MCF 10A (cell line): ENCODE results near the gene ARHGAP45. TPM values are rescaled to one million over a fixed set of nuclear protein-coding genes. Genes with fewer than 3 reads are reported as not detected.
"Not testable (repeated sequence)": the region's sequence is repeated elsewhere in the genome, so short reads cannot be mapped to it uniquely, and the experiment has no call there.

Experiments used
- BruUV-seq: library from RNA; stranded (reverse); fragments of 400-500 nt; replicated peaks from 2 replicates; lab custom pipeline; 2021; lab: Mats Ljungman, UMichigan
- CTCF ChIA-PET: fragments of 300-600 bp; sonication (Branson Sonifier 250); formaldehyde crosslinking; extraction: SDS; loops from one replicate; lab custom pipeline; 2021; ENCODE audit warnings: antibody characterized with exemption, inconsistent platforms; lab: Yijun Ruan, JAX
- POLR2A ChIA-PET: fragments of 300-600, 350-650 bp; sonication (Branson Sonifier 250); formaldehyde crosslinking; extraction: SDS; loops from one replicate; lab custom pipeline; 2020; ENCODE audit warnings: antibody characterized with exemption, inconsistent platforms; lab: Yijun Ruan, JAX
- DNase-seq: peaks from one replicate; pipeline ENCODE4 v3.0.0-alpha.2; 2018; ENCODE audit not compliant: unreplicated experiment
- H3K27ac Mint-ChIP-seq: one replicate; pipeline ENCODE4 v1.8.0; 2022; ENCODE audit warnings: mild to moderate bottlenecking, low read depth, mixed read lengths; ENCODE audit not compliant: unreplicated experiment
- H3K27me3 Mint-ChIP-seq: one replicate; pipeline ENCODE4 v1.8.0; 2022; ENCODE audit warnings: mixed read lengths; ENCODE audit not compliant: insufficient read depth, unreplicated experiment
- H3K36me3 Mint-ChIP-seq: one replicate; pipeline ENCODE4 v1.8.0; 2022; ENCODE audit warnings: mild to moderate bottlenecking, moderate library complexity, mixed read lengths; ENCODE audit not compliant: insufficient read depth, unreplicated experiment
- H3K4me1 Mint-ChIP-seq: one replicate; pipeline ENCODE4 v1.8.0; 2022; ENCODE audit warnings: mixed read lengths; ENCODE audit not compliant: insufficient read depth, unreplicated experiment
- H3K4me3 Mint-ChIP-seq: one replicate; pipeline ENCODE4 v1.8.0; 2022; ENCODE audit warnings: mild to moderate bottlenecking, moderate library complexity, mixed read lengths; ENCODE audit not compliant: unreplicated experiment
- H3K9me3 Mint-ChIP-seq: one replicate; pipeline ENCODE4 v1.8.0; 2022; ENCODE audit warnings: mixed read lengths; ENCODE audit not compliant: unreplicated experiment
- CTCF ChIP-seq: fragments of 200-600 bp; IDR thresholded peaks from one replicate; pipeline ENCODE4 v1.8.0; 2022; ENCODE audit warnings: antibody characterized with exemption, mild to moderate bottlenecking; ENCODE audit not compliant: unreplicated experiment
- intact Hi-C: fragments of 100-400 bp; cut with micrococcal nuclease; formaldehyde crosslinking; loops from 2 replicates; pipeline ENCODE4 v1.14.1; 2022
- total RNA-seq: library from RNA; stranded (reverse); gene quantifications from 2 replicates; pipeline ENCODE4 v1.2.3, GENCODE V29; 2022

Gene ARHGAP45
- total RNA-seq, 1 experiment from 2014 or later, result 15.3 TPM

GRCh38 chr19:1128106-1128505 lies 61.1 kb downstream of the ARHGAP45 start:
- intact Hi-C loops, result no loop called here
- Mint-ChIP-seq H3K27me3 (no peaks in the 10 kb centered on the region), H3K4me1 (peaks cover 8% of the 10 kb centered on the region), H3K27ac (peak overlapping the region; percentile 31), H3K9me3 (no peaks in the 10 kb centered on the region), H3K36me3 (peaks cover 66% of the 10 kb centered on the region), H3K4me3 (no peak overlapping the region)
- no peak for TF ChIP-seq CTCF
- CTCF ChIA-PET, result no interaction called here
- POLR2A ChIA-PET, result interaction anchor here (0.9 to 1.7 kb wide), 4 partner anchors 14 to 82 kb away, joined by 3 to 7 read pairs (median 4); no protein-coding TSS in a partner anchor
- peak; percentile 72 for DNase-seq
- BruUV-seq, result no TSS peak

GRCh38 chr19:1129084-1129483 lies 62.1 kb downstream of the ARHGAP45 start:
- intact Hi-C loops, H3K4me1 Mint-ChIP-seq, DNase-seq, H3K9me3 Mint-ChIP-seq, H3K27me3 Mint-ChIP-seq, BruUV-seq, H3K27ac Mint-ChIP-seq, H3K4me3 Mint-ChIP-seq: not testable (repeated sequence)
- ChIA-PET CTCF (interaction anchor here (0.6 to 1.0 kb wide), 2 partner anchors 14 to 23 kb away, joined by 3 to 8 read pairs; no protein-coding TSS in a partner anchor), POLR2A (interaction anchor here (1.0 to 1.7 kb wide), 2 partner anchors 26 to 35 kb away, joined by 3 to 7 read pairs; no protein-coding TSS in a partner anchor)
- H3K36me3 Mint-ChIP-seq, result peaks cover 58% of the 10 kb centered on the region

- Mint-ChIP-seq H3K4me3 (no peak overlapping the region), H3K27ac (no peak overlapping the region), H3K27me3 (no peaks in the 10 kb centered on the region), H3K4me1 (peaks cover 8% of the 10 kb centered on the region), H3K9me3 (no peaks in the 10 kb centered on the region), H3K36me3 (peaks cover 58% of the 10 kb centered on the region)
- ChIA-PET CTCF (interaction anchor here (1.0 kb wide), 1 partner anchor 13 kb away, joined by 3 read pairs; no protein-coding TSS in a partner anchor), POLR2A (interaction anchor here (1.0 to 1.7 kb wide), 2 partner anchors 26 to 35 kb away, joined by 3 to 7 read pairs; no protein-coding TSS in a partner anchor)
- DNase-seq, result no peak
- intact Hi-C loops, result no loop called here
- no peak for TF ChIP-seq CTCF
- BruUV-seq, result no TSS peak
Observed at GRCh38 chr19:1129535-1129934, 62.6 kb downstream of the ARHGAP45 start.

- H3K27me3 Mint-ChIP-seq, result no peaks in the 10 kb centered on the region
- intact Hi-C loops, result no loop called here
- H3K4me1 Mint-ChIP-seq, result peaks cover 8% of the 10 kb centered on the region
- no peak for TF ChIP-seq CTCF
- DNase-seq, result no peak
- ChIA-PET CTCF (interaction anchor here (0.6 to 1.2 kb wide), 3 partner anchors 15 to 37 kb away, joined by 3 to 4 read pairs (median 3); no protein-coding TSS in a partner anchor), POLR2A (interaction anchor here (0.6 to 1.2 kb wide), 3 partner anchors 12 to 50 kb away, joined by 3 read pairs; no protein-coding TSS in a partner anchor)
- no peaks in the 10 kb centered on the region for H3K9me3 Mint-ChIP-seq
- BruUV-seq, result no TSS peak
- H3K36me3 Mint-ChIP-seq, result peaks cover 53% of the 10 kb centered on the region
- peak overlapping the region; percentile 63 for H3K4me3 Mint-ChIP-seq
- H3K27ac Mint-ChIP-seq, result peak overlapping the region; percentile 54
Observed at GRCh38 chr19:1130771-1131717, 64.1 kb downstream of the ARHGAP45 start.
